Measurements from ENCODE around the gene FKTN. TPM values are rescaled to one million over a fixed set of nuclear protein-coding genes. Genes with fewer than 3 reads are reported as not detected.

FKTN gene
- total and polyA plus RNA-seq, 2 donors (not counting 1 experiment from before 2014, with no cell fraction given): 5.3 to 16.2 TPM

- Histone ChIP-seq H3K9ac (ENCODE audit: low read length) (no peak overlapping the region), H2AFZ (ENCODE audit: insufficient read depth, low read depth, low read length, poor library complexity, severe bottlenecking) (no peak overlapping the region), H3K36me3 (replicated peaks in 1 of 2; ENCODE audit: control extremely low read depth in 1 of 2, control insufficient read depth in 1 of 2, extremely low read depth in 1 of 2, insufficient read depth in 2 of 2, low read length in 1 of 2) (no peaks in the 10 kb centered on the region), H3K79me2 (ENCODE audit: control insufficient read depth, insufficient read depth, low read length) (no peaks in the 10 kb centered on the region), H3K9me3 (ENCODE audit: control extremely low read depth in 1 of 3, control insufficient read depth in 2 of 3, insufficient read depth in 1 of 3, low read length in 2 of 3) (no peaks in the 10 kb centered on the region), H3K27ac (ENCODE audit: low read length in 2 of 2) (no peak overlapping the region), H3K4me3 (ENCODE audit: control extremely low read depth in 1 of 5, extremely low read depth in 1 of 5, insufficient read depth in 1 of 5, low read depth in 2 of 5, low read length in 4 of 5) (no peak overlapping the region), H3K27me3 (replicated peaks in 1 of 4; ENCODE audit: control extremely low read depth in 1 of 4, control insufficient read depth in 3 of 4, insufficient read depth in 4 of 4, low read length in 3 of 4) (no peaks in the 10 kb centered on the region), H3K4me1 (ENCODE audit: control insufficient read depth in 2 of 2, insufficient read depth in 2 of 2, low read length in 2 of 2) (no peaks in the 10 kb centered on the region), H3K4me2 (replicated peaks; ENCODE audit: low read depth, low read length, poor library complexity, severe bottlenecking) (no peak overlapping the region), H4K20me1 (ENCODE audit: control insufficient read depth, insufficient read depth, low read length, poor library complexity, severe bottlenecking) (no peaks in the 10 kb centered on the region)
- ChIA-PET POLR2A (no interaction called here), CTCF (interaction anchor here (1.1 kb wide), 1 partner anchor 10 kb away, joined by 4 read pairs; no protein-coding TSS in a partner anchor)
- 88% methylated on average over 11 of the region's 12 CpGs for WGBS (ENCODE audit: insufficient coverage)
- no peaks in the 10 kb centered on the region for H3K9me3 Mint-ChIP-seq (ENCODE audit: insufficient read depth)
- H3K27me3 Mint-ChIP-seq: no peaks in the 10 kb centered on the region
- H3K4me3 Mint-ChIP-seq: no peak overlapping the region
- no peak overlapping the region for H3K27ac Mint-ChIP-seq
- no peak for TF ChIP-seq CTCF (IDR thresholded peaks at IDR 0.05)
- no peak for TF ChIP-seq EZH2 (IDR thresholded peaks at IDR 0.05; ENCODE audit: borderline replicate concordance, insufficient read depth, low read depth, low read length, poor library complexity, severe bottlenecking)
- H3K4me1 Mint-ChIP-seq: no peaks in the 10 kb centered on the region
- intact Hi-C loops (cut with micrococcal nuclease): no loop called here
- no peak for DNase-seq
- ATAC-seq (ENCODE audit: low read depth): no peak
Measured at GRCh38 chr9:105647595-105648349, 89.8 kb downstream of the FKTN start.

GRCh38 chr9:105651806-105652205 is 93.9 kb downstream of the FKTN start:
- H3K27me3 Mint-ChIP-seq: peaks cover 9% of the 10 kb centered on the region
- H3K27ac Mint-ChIP-seq: no peak overlapping the region
- Histone ChIP-seq H3K36me3 (replicated peaks in 1 of 2; ENCODE audit: control extremely low read depth in 1 of 2, control insufficient read depth in 1 of 2, extremely low read depth in 1 of 2, insufficient read depth in 2 of 2, low read length in 1 of 2) (no peaks in the 10 kb centered on the region), H3K9ac (ENCODE audit: low read length) (no peak overlapping the region), H3K27ac (ENCODE audit: low read length in 2 of 2) (no peak overlapping the region), H3K9me3 (ENCODE audit: control extremely low read depth in 1 of 3, control insufficient read depth in 2 of 3, insufficient read depth in 1 of 3, low read length in 2 of 3) (no peaks in the 10 kb centered on the region), H3K4me1 (ENCODE audit: control insufficient read depth in 2 of 2, insufficient read depth in 2 of 2, low read length in 2 of 2) (peaks cover 7 to 10% of the 10 kb centered on the region in 2 donors), H3K79me2 (ENCODE audit: control insufficient read depth, insufficient read depth, low read length) (no peaks in the 10 kb centered on the region), H3K4me2 (replicated peaks; ENCODE audit: low read depth, low read length, poor library complexity, severe bottlenecking) (no peak overlapping the region), H4K20me1 (ENCODE audit: control insufficient read depth, insufficient read depth, low read length, poor library complexity, severe bottlenecking) (no peaks in the 10 kb centered on the region), H2AFZ (ENCODE audit: insufficient read depth, low read depth, low read length, poor library complexity, severe bottlenecking) (no peak overlapping the region), H3K27me3 (replicated peaks in 1 of 4; ENCODE audit: control extremely low read depth in 1 of 4, control insufficient read depth in 3 of 4, insufficient read depth in 4 of 4, low read length in 3 of 4) (peaks cover 0 to 16% (median 8%) of the 10 kb centered on the region in 4 experiments), H3K4me3 (ENCODE audit: control extremely low read depth in 1 of 5, extremely low read depth in 1 of 5, insufficient read depth in 1 of 5, low read depth in 2 of 5, low read length in 4 of 5) (no peak overlapping the region)
- H3K4me1 Mint-ChIP-seq: peaks cover 9% of the 10 kb centered on the region
- no peak for ATAC-seq (ENCODE audit: low read depth)
- no peaks in the 10 kb centered on the region for H3K9me3 Mint-ChIP-seq (ENCODE audit: insufficient read depth)
- intact Hi-C loops (cut with micrococcal nuclease): no loop called here
- ChIA-PET POLR2A (no interaction called here), CTCF (interaction anchor here (0.8 to 1.8 kb wide), 3 partner anchors 10 to 66 kb away, joined by 3 to 10 read pairs (median 3); no protein-coding TSS in a partner anchor)
- 80% methylated on average over 2 of the region's 4 CpGs for WGBS (ENCODE audit: insufficient coverage)
- TF ChIP-seq CTCF (IDR thresholded peaks at IDR 0.05): no peak
- TF ChIP-seq EZH2 (IDR thresholded peaks at IDR 0.05; ENCODE audit: borderline replicate concordance, insufficient read depth, low read depth, low read length, poor library complexity, severe bottlenecking): no peak
- no peak for DNase-seq
- no peak overlapping the region for H3K4me3 Mint-ChIP-seq
